Keratinocyte (primary cell): ENCODE measurements around the gene ZNF841. TPM values are rescaled to one million over a fixed set of nuclear protein-coding genes. Genes with fewer than 3 reads are reported as not detected.

Source experiments
- DNase-seq: peaks from one replicate; pipeline ENCODE4 v3.0.0-alpha.2; 2011; ENCODE audit warnings: low read depth, missing footprints, low spot score
- FAIRE-seq: peaks from 2 replicates; lab custom pipeline; 2011; peaks lifted over from hg19 to GRCh38; lab: Jason Lieb, UNC
- H2AFZ ChIP-seq: 2 replicates; pipeline ENCODE4 v1.6.0; 2012; ENCODE audit warnings: low read length, control low read depth, inconsistent platforms; ENCODE audit not compliant: control insufficient read depth
- H3K27ac ChIP-seq: 2 replicates; pipeline ENCODE4 v1.5.1; 2011; ENCODE audit warnings: low read length; ENCODE audit not compliant: control insufficient read depth, insufficient read depth
- H3K27me3 ChIP-seq: 3 replicates; pipeline ENCODE4 v1.6.0; 2011; ENCODE audit warnings: low read length; ENCODE audit not compliant: control insufficient read depth, insufficient read depth; ENCODE audit errors: extremely low read depth
- H3K36me3 ChIP-seq, 2 experiments: 2 replicates in 1 of 2; 3 replicates in 1 of 2; pipeline ENCODE4 v1.5.1; 2011; ENCODE audit warnings: low read length in 2 of 2, mild to moderate bottlenecking in 1 of 2; ENCODE audit not compliant: control insufficient read depth in 2 of 2, insufficient read depth in 2 of 2; ENCODE audit errors: extremely low read depth in 1 of 2
- H3K4me1 ChIP-seq: 3 replicates; pipeline ENCODE4 v1.5.1; 2011; ENCODE audit warnings: low read length; ENCODE audit not compliant: control insufficient read depth, insufficient read depth; ENCODE audit errors: extremely low read depth
- H3K4me2 ChIP-seq: 3 replicates; pipeline ENCODE4 v1.6.0; 2011; ENCODE audit warnings: low read depth, low read length; ENCODE audit not compliant: control insufficient read depth, insufficient read depth; ENCODE audit errors: extremely low read depth
- H3K4me3 ChIP-seq, 3 experiments: fragments of 200-600 bp in 1 of 3; sonication (generic) in 1 of 3; 2 replicates in 2 of 3; 3 replicates in 1 of 3; pipeline ENCODE4 v1.5.1; 2011 to 2016; ENCODE audit warnings: low read length in 3 of 3, mild to moderate bottlenecking in 3 of 3, control low read depth in 2 of 3, inconsistent platforms in 1 of 3, low read depth in 1 of 3, mixed read lengths in 1 of 3, mixed run types in 1 of 3, moderate library complexity in 1 of 3; ENCODE audit not compliant: control insufficient read depth in 2 of 3, insufficient read depth in 2 of 3; ENCODE audit errors: extremely low read depth in 1 of 3
- H3K79me2 ChIP-seq: 2 replicates; pipeline ENCODE4 v1.6.0; 2012; ENCODE audit warnings: low read length; ENCODE audit not compliant: control insufficient read depth, insufficient read depth
- H3K9ac ChIP-seq: 3 replicates; pipeline ENCODE4 v1.6.0; 2011; ENCODE audit warnings: low read length; ENCODE audit not compliant: control insufficient read depth, insufficient read depth; ENCODE audit errors: extremely low read depth
- H3K9me1 ChIP-seq: 3 replicates; pipeline ENCODE4 v1.6.0; 2011; ENCODE audit warnings: low read length; ENCODE audit not compliant: control insufficient read depth, insufficient read depth; ENCODE audit errors: extremely low read depth
- H3K9me3 ChIP-seq: 2 replicates; pipeline ENCODE4 v1.5.1; 2012; ENCODE audit warnings: low read depth, low read length; ENCODE audit not compliant: control insufficient read depth
- H4K20me1 ChIP-seq: 3 replicates; pipeline ENCODE4 v1.6.0; 2011; ENCODE audit warnings: low read length; ENCODE audit not compliant: control insufficient read depth, insufficient read depth; ENCODE audit errors: extremely low read depth
- EZH2 ChIP-seq: IDR thresholded peaks from one replicate; pipeline ENCODE4 v1.6.1; 2012; ENCODE audit warnings: inconsistent platforms, mild to moderate bottlenecking, low read length, moderate library complexity
- dilution Hi-C: fragments of 300-500 bp; cut with MboI; formaldehyde crosslinking; loops from one replicate; pipeline ENCODE4 v1.7.0; 2020; ENCODE audit warnings: low sequenced_read_pairs; ENCODE audit not compliant: extremely low pct_ligation_motif_present
- polyA plus RNA-seq, 5 experiments: library from polyadenylated mRNA; depleted of rRNA in 3 of 5; stranded (reverse) in 3 of 5; stranded (forward) in 1 of 5; unstranded in 1 of 5; fragments of >200 nt; gene quantifications; 1 replicate in 1 of 5; 2 replicates in 3 of 5; 3 replicates in 1 of 5; pipeline versions ENCODE4 v1.2.1 to v1.2.3, GENCODE V29; 2011 to 2012; ENCODE audit warnings: missing spikeins in 2 of 5, low read depth in 1 of 5, low replicate concordance in 1 of 5
- TF ChIP-seq, protein P1 (sequence below), 3 experiments: IDR thresholded peaks in 1 of 3; conservative IDR thresholded peaks in 1 of 3; optimal IDR thresholded peaks in 1 of 3; 2 replicates in 2 of 3; 3 replicates in 1 of 3; pipeline versions ENCODE3 to v1.5.1; 2011; ENCODE audit warnings: low read length in 3 of 3, mild to moderate bottlenecking in 3 of 3, moderate library complexity in 2 of 3, control low read depth in 1 of 3, inconsistent platforms in 1 of 3; ENCODE audit not compliant: insufficient read depth in 2 of 3; ENCODE audit errors: extremely low read depth in 1 of 3

The ZNF841 gene
- polyA plus RNA-seq, 1 donor (not counting 4 experiments of a cell fraction or from before 2014, with no cell fraction given), result 14.6 TPM

DNA sequence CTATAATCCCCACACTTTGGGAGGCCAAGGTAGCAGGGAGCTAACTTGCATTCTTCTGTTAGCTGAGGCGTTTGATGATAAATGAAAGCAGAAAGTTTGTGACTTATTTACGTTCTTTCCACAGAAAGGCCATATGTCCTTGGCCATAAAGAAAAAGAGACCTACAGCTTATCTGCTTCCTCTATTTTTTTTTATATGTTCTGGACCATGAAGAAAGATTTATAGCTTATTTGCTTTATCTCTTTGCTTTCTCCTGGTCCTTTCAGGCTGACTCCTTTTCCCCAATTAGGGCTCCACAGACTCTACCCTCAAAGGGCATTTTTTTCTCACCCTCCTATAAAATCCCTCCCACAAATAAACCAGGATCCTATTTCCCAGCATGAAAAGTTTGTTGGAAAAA lies 45.6 kb upstream of the ZNF841 start:
- H3K9me3 ChIP-seq, result peaks cover 5% of the 10 kb centered on the region
- no peak for FAIRE-seq
- dilution Hi-C loops, result no loop called here

DNA sequence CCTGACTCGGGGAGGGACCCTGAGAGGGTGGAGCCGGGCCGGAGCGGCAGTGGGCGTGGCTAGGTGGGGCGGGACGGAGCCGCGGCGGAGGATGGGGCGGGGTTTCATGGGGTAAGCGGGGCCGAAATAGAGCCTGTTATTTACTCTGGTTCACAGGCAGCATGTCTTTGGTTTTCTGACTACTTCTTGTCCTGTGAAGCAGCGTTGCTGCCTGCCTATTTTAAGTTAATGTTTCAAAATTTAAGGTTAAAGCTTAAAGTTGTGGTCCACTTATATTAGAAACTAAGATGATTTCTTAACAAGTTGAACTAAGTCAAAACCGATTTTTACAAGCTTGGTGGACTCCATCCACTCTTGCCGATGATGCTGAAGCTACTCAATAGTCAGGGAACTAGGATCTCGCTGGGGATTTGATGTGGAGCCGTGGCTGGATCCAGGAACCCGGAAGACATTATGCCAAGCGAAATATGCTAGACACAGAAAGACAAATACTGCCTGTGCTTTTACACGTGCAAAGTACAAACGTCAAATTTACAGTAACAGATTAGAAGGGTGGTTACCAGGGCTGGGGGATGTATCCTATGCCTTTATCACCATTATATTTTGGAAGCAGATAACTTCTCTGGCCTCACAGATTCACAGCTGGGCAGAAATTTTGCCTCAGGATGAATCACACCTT lies 44.6 kb upstream of the ZNF841 start:
- dilution Hi-C loops, result no loop called here
- H3K27ac ChIP-seq, result no peak overlapping the region
- peak overlapping the region; percentile 11 for H3K9ac ChIP-seq
- peak overlapping the region in 2 of 3 experiments; percentile 26 to 52 for H3K4me3 ChIP-seq
- TF ChIP-seq, protein P1, sequence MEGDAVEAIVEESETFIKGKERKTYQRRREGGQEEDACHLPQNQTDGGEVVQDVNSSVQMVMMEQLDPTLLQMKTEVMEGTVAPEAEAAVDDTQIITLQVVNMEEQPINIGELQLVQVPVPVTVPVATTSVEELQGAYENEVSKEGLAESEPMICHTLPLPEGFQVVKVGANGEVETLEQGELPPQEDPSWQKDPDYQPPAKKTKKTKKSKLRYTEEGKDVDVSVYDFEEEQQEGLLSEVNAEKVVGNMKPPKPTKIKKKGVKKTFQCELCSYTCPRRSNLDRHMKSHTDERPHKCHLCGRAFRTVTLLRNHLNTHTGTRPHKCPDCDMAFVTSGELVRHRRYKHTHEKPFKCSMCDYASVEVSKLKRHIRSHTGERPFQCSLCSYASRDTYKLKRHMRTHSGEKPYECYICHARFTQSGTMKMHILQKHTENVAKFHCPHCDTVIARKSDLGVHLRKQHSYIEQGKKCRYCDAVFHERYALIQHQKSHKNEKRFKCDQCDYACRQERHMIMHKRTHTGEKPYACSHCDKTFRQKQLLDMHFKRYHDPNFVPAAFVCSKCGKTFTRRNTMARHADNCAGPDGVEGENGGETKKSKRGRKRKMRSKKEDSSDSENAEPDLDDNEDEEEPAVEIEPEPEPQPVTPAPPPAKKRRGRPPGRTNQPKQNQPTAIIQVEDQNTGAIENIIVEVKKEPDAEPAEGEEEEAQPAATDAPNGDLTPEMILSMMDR (optimal IDR thresholded peaks at IDR 0.05 in 1 of 3, IDR thresholded peaks at IDR 0.05 in 1 of 3, conservative IDR thresholded peaks at IDR 0.05 in 1 of 3; ENCODE audit: extremely low read depth in 1 of 3, insufficient read depth in 2 of 3, low read length in 3 of 3), result no peak
- TF ChIP-seq EZH2, result no peak
- H3K27me3 ChIP-seq, result no peaks in the 10 kb centered on the region
- peak overlapping the region; percentile 75 for H2AFZ ChIP-seq
- no peaks in the 10 kb centered on the region for H3K9me1 ChIP-seq
- H3K9me3 ChIP-seq, result peaks cover 8% of the 10 kb centered on the region
- H3K4me2 ChIP-seq, result peak overlapping the region; percentile 72
- peaks cover 33% of the 10 kb centered on the region for H3K79me2 ChIP-seq
- H4K20me1 ChIP-seq, result no peaks in the 10 kb centered on the region
- peak; percentile 32 for FAIRE-seq
- H3K36me3 ChIP-seq, result peaks cover 0 to 2% of the 10 kb centered on the region in 2 experiments
- peaks cover 22% of the 10 kb centered on the region for H3K4me1 ChIP-seq
- no peak for DNase-seq

More for the DNA sequence above, 45.6 kb upstream of the ZNF841 start:
- no peaks in the 10 kb centered on the region for H3K9me1 ChIP-seq
- H3K79me2 ChIP-seq, result peaks cover 23% of the 10 kb centered on the region
- no peak for DNase-seq
- no peak overlapping the region for H3K9ac ChIP-seq
- H3K36me3 ChIP-seq, result no peaks in the 10 kb centered on the region
- H3K27me3 ChIP-seq, result no peaks in the 10 kb centered on the region
- TF ChIP-seq EZH2, result no peak
- TF ChIP-seq, protein P1 (optimal IDR thresholded peaks at IDR 0.05 in 1 of 3, IDR thresholded peaks at IDR 0.05 in 1 of 3, conservative IDR thresholded peaks at IDR 0.05 in 1 of 3; ENCODE audit: extremely low read depth in 1 of 3, insufficient read depth in 2 of 3, low read length in 3 of 3), result no peak
- no peak overlapping the region for H2AFZ ChIP-seq
- no peak overlapping the region for H3K4me2 ChIP-seq
- peaks cover 22% of the 10 kb centered on the region for H3K4me1 ChIP-seq
- no peak overlapping the region for H3K4me3 ChIP-seq
- no peak overlapping the region for H3K27ac ChIP-seq
- no peaks in the 10 kb centered on the region for H4K20me1 ChIP-seq
